ENCODE measurements around the gene PRR7. TPM values are rescaled to one million over a fixed set of nuclear protein-coding genes. Genes with fewer than 3 reads are reported as not detected.

PRR7 gene
- polyA plus RNA-seq, 1 donor from 2014 or later, result 46.6 TPM

- Histone ChIP-seq H4K20me1 (ENCODE audit: insufficient read depth) (peaks cover 17% of the 10 kb centered on the region), H2AFZ (ENCODE audit: low read depth, low read length) (no peak overlapping the region), H3K79me2 (replicated peaks; ENCODE audit: insufficient read depth, low read length) (peaks cover 27% of the 10 kb centered on the region), H3K4me3 (ENCODE audit: low read length) (no peak overlapping the region), H3K9ac (ENCODE audit: low read length) (no peak overlapping the region), H3K27me3 (ENCODE audit: insufficient read depth, low read depth, low read length) (no peaks in the 10 kb centered on the region), H3K4me2 (ENCODE audit: low read length) (no peak overlapping the region), H3K27ac (ENCODE audit: low read length) (no peak overlapping the region), H3K9me2 (ENCODE audit: insufficient read depth, low read length) (no peaks in the 10 kb centered on the region), H3F3A (ENCODE audit: insufficient read depth, low read length, poor library complexity, severe bottlenecking) (peaks cover 1% of the 10 kb centered on the region), H3K9me3 (ENCODE audit: low read length) (no peaks in the 10 kb centered on the region), H3K36me3 (ENCODE audit: insufficient read depth, low read length) (peaks cover 16% of the 10 kb centered on the region)
- no peak for TF ChIP-seq SMC3 (conservative IDR thresholded peaks at IDR 0.05; ENCODE audit: poor library complexity)
- no peak for TF ChIP-seq CTCF (IDR thresholded peaks at IDR 0.05; ENCODE audit: poor library complexity, severe bottlenecking)
- TF ChIP-seq EP300 (conservative IDR thresholded peaks at IDR 0.05; ENCODE audit: poor library complexity, severe bottlenecking), result no peak
- no peak for TF ChIP-seq REST (IDR thresholded peaks at IDR 0.05; ENCODE audit: borderline replicate concordance)
- TF ChIP-seq TAF1 (IDR thresholded peaks at IDR 0.05; ENCODE audit: low read depth), result no peak
- TF ChIP-seq RAD21 (conservative IDR thresholded peaks at IDR 0.05), result no peak
- no peak for TF ChIP-seq MXI1 (conservative IDR thresholded peaks at IDR 0.05; ENCODE audit: poor library complexity, severe bottlenecking)
- no peak for TF ChIP-seq POLR2AphosphoS5 (IDR thresholded peaks at IDR 0.05)
- TF ChIP-seq EZH2 (IDR thresholded peaks at IDR 0.05; ENCODE audit: borderline replicate concordance, insufficient read depth, low read length, poor library complexity, severe bottlenecking), result no peak
Measured at GRCh38 chr5:177462021-177462670, 15.5 kb downstream of the PRR7 start.

- H2AFZ ChIP-seq (ENCODE audit: low read depth, low read length), result no peak overlapping the region
- no peak overlapping the region for H3K9ac ChIP-seq (ENCODE audit: low read length)
- peaks cover 14% of the 10 kb centered on the region for H3K36me3 ChIP-seq (ENCODE audit: insufficient read depth, low read length)
- H3K79me2 ChIP-seq (replicated peaks; ENCODE audit: insufficient read depth, low read length), result peaks cover 49% of the 10 kb centered on the region
- H3F3A ChIP-seq (ENCODE audit: insufficient read depth, low read length, poor library complexity, severe bottlenecking), result peaks cover 1% of the 10 kb centered on the region
- H3K9me3 ChIP-seq (ENCODE audit: low read length), result no peaks in the 10 kb centered on the region
- H3K4me3 ChIP-seq (ENCODE audit: low read length), result no peak overlapping the region
- H3K9me2 ChIP-seq (ENCODE audit: insufficient read depth, low read length), result no peaks in the 10 kb centered on the region
- no peaks in the 10 kb centered on the region for H3K27me3 ChIP-seq (ENCODE audit: insufficient read depth, low read depth, low read length)
- H4K20me1 ChIP-seq (ENCODE audit: insufficient read depth), result peaks cover 28% of the 10 kb centered on the region
- no peak overlapping the region for H3K27ac ChIP-seq (ENCODE audit: low read length)
- H3K4me2 ChIP-seq (ENCODE audit: low read length), result no peak overlapping the region
- TF ChIP-seq EP300 (conservative IDR thresholded peaks at IDR 0.05; ENCODE audit: poor library complexity, severe bottlenecking) (no peak), TAF1 (IDR thresholded peaks at IDR 0.05; ENCODE audit: low read depth) (no peak), CTCF (IDR thresholded peaks at IDR 0.05; ENCODE audit: poor library complexity, severe bottlenecking) (no peak), REST (IDR thresholded peaks at IDR 0.05; ENCODE audit: borderline replicate concordance) (no peak), EZH2 (IDR thresholded peaks at IDR 0.05; ENCODE audit: borderline replicate concordance, insufficient read depth, low read length, poor library complexity, severe bottlenecking) (no peak)
Measured at GRCh38 chr5:177465044-177465443, 18.4 kb downstream of the PRR7 start.
